Activated CD8-positive, alpha-beta memory T cell treated with anti-CD3 and anti-CD28 coated beads for 48 hours (primary cell): ENCODE data around the gene RAPH1.

Experiments
- DNase-seq, 3 experiments: peaks; one replicate each; pipeline ENCODE4 v3.0.0-alpha.2; 2020; ENCODE audit warnings: low read depth in 2 of 3, low spot score in 2 of 3

Gene RAPH1

DNA sequence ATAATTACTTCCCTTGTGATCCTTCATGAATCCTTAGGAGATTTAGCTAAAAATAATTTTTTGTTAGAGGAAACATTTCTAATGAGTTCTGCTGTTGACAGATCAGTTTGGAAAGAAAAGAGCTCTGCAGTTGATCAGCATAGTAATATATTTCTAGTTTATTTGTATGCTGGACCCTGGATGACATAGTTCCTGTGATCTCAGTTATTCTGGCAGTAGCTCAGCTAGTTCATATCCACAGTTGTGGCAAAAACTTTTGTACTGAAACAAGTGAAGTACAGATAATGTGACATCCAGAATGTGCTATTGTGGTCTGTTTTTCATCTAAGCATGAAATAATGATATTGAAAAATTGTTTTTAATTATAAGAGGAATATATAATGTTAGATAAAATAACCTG lies 173.2 kb downstream of the RAPH1 start:
- no peak for DNase-seq

DNA sequence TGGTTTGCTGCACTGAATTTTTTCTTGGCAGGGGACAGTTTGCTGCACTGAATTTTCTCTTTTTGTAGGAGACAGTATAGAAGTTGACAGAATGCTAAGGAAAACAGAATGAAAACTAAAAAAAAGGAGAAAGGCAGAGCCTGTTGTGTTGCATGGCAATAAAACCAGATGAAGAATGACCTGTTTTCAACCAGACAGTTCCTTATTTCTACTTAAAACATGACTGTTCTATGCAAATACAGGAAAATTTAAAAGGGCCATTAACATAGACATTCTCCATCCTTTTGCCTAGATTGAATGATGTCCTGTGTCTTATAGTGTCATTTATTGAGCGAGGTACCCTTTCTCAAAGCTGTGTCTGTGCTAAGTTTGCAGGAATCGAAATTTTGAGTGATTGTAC lies 173.6 kb downstream of the RAPH1 start:
- DNase-seq, result no peak

GRCh38 chr2:203360833-203361430 lies 174.2 kb downstream of the RAPH1 start:
- DNase-seq, result no peak

DNA sequence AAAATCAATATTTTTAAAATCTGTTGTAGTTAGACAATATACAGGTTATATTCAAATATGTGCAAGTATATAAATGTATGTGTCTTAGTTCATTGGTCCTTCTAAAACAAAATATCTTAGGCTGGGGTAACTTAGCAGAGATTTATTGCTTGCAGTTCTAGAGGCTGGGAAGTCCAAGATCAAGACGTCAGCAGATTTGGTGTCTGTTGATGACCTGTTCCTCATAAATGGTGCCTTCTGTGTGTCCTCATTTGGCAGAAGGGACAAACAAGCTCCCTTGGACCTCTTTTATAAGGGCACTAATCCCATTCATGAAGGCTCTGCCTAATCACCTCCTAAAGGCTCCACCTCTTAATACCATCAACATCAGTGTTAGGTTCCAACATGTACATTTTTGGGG lies 175.7 kb downstream of the RAPH1 start:
- DNase-seq, result no peak

GRCh38 chr2:203354966-203355365 lies 180.1 kb downstream of the RAPH1 start:
- DNase-seq, result no peak

- DNase-seq, result no peak
Observed at GRCh38 chr2:203352604-203353255, 182.4 kb downstream of the RAPH1 start.

DNA sequence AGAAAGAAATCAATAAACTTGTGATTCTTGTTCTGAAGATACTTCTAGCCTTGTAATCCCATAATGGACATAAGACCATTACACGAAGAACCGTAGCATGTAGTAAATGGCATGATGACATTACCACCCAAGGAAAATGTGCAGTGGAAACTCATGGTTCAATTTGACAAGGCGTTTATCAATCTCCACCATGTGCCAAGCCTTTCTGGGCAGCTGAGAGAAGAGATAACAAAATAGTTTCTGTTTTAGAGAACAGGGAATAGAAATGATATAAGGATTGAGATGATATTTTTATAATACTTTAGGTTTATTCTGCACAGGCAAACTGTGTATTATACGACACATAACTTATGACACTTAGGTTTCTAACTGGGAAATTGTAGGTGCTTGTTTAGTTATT lies 187.7 kb downstream of the RAPH1 start:
- no peak for DNase-seq

- DNase-seq, result no peak
Observed at GRCh38 chr2:203346612-203347011, 188.5 kb downstream of the RAPH1 start.

DNA sequence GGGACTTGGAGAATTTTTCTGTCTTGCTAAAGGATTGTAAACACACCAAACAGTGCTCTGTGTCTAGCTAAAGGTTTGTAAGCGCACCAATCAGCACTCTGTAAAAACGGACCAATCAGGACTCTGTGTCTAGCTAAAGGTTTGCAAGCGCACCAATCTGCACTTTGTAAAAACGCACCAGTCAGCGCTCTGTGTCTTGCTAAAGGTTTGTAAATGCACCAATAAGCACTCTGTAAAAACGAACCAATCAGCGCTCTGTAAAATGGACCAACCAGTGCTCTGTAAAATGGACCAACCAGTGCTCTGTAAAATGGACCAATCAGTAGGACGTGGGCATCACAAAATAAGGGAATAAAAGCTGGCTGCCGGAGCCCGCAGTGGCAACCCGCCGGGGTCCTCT lies 190.4 kb downstream of the RAPH1 start:
- no peak for DNase-seq
